Epithelial cell of esophagus (primary cell): ENCODE data around the gene DNAJC5.

Experiments used
- DNase-seq: peaks from one replicate; pipeline ENCODE4 v3.0.0; 2010; ENCODE audit warnings: low read depth
- H3K4me3 ChIP-seq: 2 replicates; pipeline ENCODE4 v1.5.1; 2011; ENCODE audit warnings: mild to moderate bottlenecking, low read length, control low read depth
- TF ChIP-seq, protein P1 (sequence below): IDR thresholded peaks from 2 replicates; pipeline ENCODE4 v1.5.1; 2011; ENCODE audit warnings: low read depth, mild to moderate bottlenecking, low read length, control low read depth, inconsistent platforms; ENCODE audit not compliant: insufficient read depth; ENCODE audit errors: missing control alignments

Gene DNAJC5

GRCh38 chr20:63890201-63890576 lies 4.7 kb upstream of the DNAJC5 start:
- TF ChIP-seq, protein P1, sequence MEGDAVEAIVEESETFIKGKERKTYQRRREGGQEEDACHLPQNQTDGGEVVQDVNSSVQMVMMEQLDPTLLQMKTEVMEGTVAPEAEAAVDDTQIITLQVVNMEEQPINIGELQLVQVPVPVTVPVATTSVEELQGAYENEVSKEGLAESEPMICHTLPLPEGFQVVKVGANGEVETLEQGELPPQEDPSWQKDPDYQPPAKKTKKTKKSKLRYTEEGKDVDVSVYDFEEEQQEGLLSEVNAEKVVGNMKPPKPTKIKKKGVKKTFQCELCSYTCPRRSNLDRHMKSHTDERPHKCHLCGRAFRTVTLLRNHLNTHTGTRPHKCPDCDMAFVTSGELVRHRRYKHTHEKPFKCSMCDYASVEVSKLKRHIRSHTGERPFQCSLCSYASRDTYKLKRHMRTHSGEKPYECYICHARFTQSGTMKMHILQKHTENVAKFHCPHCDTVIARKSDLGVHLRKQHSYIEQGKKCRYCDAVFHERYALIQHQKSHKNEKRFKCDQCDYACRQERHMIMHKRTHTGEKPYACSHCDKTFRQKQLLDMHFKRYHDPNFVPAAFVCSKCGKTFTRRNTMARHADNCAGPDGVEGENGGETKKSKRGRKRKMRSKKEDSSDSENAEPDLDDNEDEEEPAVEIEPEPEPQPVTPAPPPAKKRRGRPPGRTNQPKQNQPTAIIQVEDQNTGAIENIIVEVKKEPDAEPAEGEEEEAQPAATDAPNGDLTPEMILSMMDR, result no peak
- H3K4me3 ChIP-seq, result no peak overlapping the region
- DNase-seq, result peak; percentile 66

DNA sequence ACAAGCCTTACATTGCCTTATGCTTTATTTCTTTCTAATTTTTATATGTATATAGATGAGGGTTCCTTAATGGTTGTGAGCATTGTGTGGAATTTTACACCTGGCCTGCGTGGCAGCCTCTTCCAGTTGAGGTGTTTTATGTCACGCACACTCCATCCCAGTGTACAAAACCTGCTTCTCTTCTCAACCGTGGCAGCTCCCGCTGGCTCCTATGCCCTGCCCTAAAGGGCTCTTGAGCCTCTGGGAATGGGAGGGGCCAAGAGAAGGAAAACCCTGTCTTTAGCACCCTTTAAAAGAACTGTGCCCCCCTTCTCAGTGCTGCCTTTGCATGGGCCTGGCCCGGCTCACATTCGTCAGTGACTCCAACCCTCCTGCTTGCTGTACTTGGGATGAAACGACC lies 4.3 kb upstream of the DNAJC5 start:
- DNase-seq, result no peak
- TF ChIP-seq, protein P1, result no peak
- no peak overlapping the region for H3K4me3 ChIP-seq

- no peak for DNase-seq
- TF ChIP-seq, protein P1, result no peak
- no peak overlapping the region for H3K4me3 ChIP-seq
Observed at GRCh38 chr20:63891061-63892002, 3.6 kb upstream of the DNAJC5 start.

- H3K4me3 ChIP-seq, result no peak overlapping the region
- TF ChIP-seq, protein P1, result no peak
Observed at GRCh38 chr20:63892402-63892801, 2.5 kb upstream of the DNAJC5 start.

GRCh38 chr20:63893999-63894357 lies 948 bp upstream of the DNAJC5 start:
- H3K4me3 ChIP-seq, result peak overlapping the region; percentile 54
- DNase-seq, result no peak
- TF ChIP-seq, protein P1, result no peak

More at GRCh38 chr20:63892402-63892801, 2.5 kb upstream of the DNAJC5 start:
- no peak for DNase-seq

DNA sequence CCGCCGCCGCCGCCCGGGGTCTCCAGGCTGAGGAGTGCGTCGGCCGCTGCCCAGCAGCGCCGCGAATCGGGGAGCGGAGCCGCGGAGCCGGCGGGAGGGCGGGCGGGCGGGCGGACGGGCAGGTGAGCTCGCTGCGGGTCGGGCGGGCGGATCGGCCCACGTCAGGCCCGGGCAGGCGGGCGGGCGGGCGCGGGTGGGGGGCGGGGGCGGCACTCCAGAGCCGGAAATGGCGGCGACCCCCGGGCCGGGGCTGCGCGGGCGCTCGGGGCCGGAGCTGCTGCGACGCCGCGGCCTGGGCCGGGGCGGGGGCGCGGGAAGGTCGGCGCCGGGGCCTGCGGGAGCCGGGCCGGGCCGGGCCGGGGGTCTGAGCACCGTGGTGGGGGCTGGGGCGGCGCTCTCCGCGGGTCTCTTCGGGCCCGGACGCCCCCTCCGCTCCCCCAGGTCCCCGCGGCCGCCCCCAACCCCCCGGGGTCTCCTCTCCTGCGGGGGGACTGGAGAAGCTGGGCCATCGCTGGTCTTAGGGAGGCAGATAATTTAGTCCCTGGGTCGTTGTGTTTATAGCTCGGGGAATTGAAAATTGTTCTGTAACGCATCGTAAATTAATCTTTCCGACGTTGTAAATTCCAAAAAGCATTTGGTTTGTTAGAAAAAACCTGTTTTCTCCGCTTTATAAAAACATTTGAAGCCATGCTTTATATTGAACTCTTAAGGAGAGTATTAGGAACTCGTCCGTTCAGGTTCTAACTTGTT lies 451 bp downstream of the DNAJC5 start:
- peak overlapping the region; percentile 54 for H3K4me3 ChIP-seq
- TF ChIP-seq, protein P1, result no peak
- DNase-seq, result no peak

DNA sequence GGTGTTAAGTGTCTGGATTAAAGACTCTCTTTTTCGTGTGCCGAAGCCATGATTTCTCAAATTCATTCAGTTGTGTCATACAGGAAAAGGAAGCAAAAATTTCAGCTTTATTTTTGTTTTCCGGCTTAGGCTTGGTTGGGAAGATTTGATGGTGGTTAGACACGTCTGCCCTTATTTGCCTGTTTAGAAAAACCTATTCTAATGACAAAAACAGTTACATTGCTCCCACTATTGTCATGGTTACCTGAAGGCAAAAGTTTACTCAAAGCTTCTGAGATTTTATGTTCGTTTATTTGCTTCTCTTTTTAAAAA lies 982 bp downstream of the DNAJC5 start:
- peak overlapping the region; percentile 53 for H3K4me3 ChIP-seq
- TF ChIP-seq, protein P1, result no peak
- peak; percentile 78 for DNase-seq
